HG02943 (cell line): ENCODE measurements around the gene CDK5R1.

Experiments
- ATAC-seq: cut with Tn5 transposase; IDR thresholded peaks from one replicate; pipeline ENCODE4 v1.9.1; 2021; ENCODE audit warnings: mild to moderate bottlenecking, low read depth, moderate library complexity; ENCODE audit not compliant: unreplicated experiment

CDK5R1 gene

GRCh38 chr17:32491371-32492263 is 4.8 kb downstream of the CDK5R1 start:
- ATAC-seq = no peak

- no peak for ATAC-seq
Measured at GRCh38 chr17:32492264-32492589, 5.4 kb downstream of the CDK5R1 start.

- no peak for ATAC-seq
Measured at GRCh38 chr17:32492648-32493289, 6.0 kb downstream of the CDK5R1 start.

GRCh38 chr17:32493571-32493970 is 6.8 kb downstream of the CDK5R1 start:
- ATAC-seq = no peak

GRCh38 chr17:32493976-32494513 is 7.3 kb downstream of the CDK5R1 start:
- no peak for ATAC-seq

- ATAC-seq = no peak
Measured at GRCh38 chr17:32494621-32495358, 8.0 kb downstream of the CDK5R1 start.

- no peak for ATAC-seq
Measured at GRCh38 chr17:32495359-32496231, 8.8 kb downstream of the CDK5R1 start.

GRCh38 chr17:32496395-32497073 is 9.7 kb downstream of the CDK5R1 start:
- ATAC-seq = no peak

- no peak for ATAC-seq
Measured at GRCh38 chr17:32497431-32498205, 10.8 kb downstream of the CDK5R1 start.

- ATAC-seq = no peak
Measured at GRCh38 chr17:32498391-32498790, 11.6 kb downstream of the CDK5R1 start.

GRCh38 chr17:32502013-32502412 is 15.2 kb downstream of the CDK5R1 start:
- ATAC-seq = no peak

GRCh38 chr17:32502710-32503109 is 15.9 kb downstream of the CDK5R1 start:
- ATAC-seq = no peak

- peak; percentile 87 for ATAC-seq
Measured at GRCh38 chr17:32503251-32504165, 16.7 kb downstream of the CDK5R1 start.

GRCh38 chr17:32504166-32504990 is 17.6 kb downstream of the CDK5R1 start:
- peak; percentile 13 for ATAC-seq

GRCh38 chr17:32508926-32509325 is 22.1 kb downstream of the CDK5R1 start:
- no peak for ATAC-seq

GRCh38 chr17:32510466-32510865 is 23.7 kb downstream of the CDK5R1 start:
- ATAC-seq = no peak

- ATAC-seq = no peak
Measured at GRCh38 chr17:32512328-32512727, 25.5 kb downstream of the CDK5R1 start.
